ENCODE measurements around the gene LYPD6.

DNA sequence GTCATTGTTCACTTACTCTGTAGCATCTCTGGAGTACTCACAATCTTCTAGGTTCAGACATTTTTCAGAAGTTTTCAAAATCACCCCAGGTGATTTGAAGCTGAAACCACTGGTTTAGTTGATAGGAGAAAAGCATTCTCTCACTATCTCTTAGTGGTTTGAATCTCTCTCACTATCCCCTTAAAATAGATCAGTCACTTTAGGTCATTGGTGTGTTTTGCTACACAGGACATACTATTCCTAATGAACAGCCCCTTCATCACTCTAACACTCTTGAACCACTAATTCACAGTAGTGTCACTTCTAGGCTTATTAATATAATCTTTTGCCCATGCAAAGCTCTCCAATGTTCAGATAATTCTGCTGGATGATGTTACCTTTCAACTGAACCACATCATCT is 34.5 kb downstream of the LYPD6 start:
- TF ChIP-seq, protein P1, sequence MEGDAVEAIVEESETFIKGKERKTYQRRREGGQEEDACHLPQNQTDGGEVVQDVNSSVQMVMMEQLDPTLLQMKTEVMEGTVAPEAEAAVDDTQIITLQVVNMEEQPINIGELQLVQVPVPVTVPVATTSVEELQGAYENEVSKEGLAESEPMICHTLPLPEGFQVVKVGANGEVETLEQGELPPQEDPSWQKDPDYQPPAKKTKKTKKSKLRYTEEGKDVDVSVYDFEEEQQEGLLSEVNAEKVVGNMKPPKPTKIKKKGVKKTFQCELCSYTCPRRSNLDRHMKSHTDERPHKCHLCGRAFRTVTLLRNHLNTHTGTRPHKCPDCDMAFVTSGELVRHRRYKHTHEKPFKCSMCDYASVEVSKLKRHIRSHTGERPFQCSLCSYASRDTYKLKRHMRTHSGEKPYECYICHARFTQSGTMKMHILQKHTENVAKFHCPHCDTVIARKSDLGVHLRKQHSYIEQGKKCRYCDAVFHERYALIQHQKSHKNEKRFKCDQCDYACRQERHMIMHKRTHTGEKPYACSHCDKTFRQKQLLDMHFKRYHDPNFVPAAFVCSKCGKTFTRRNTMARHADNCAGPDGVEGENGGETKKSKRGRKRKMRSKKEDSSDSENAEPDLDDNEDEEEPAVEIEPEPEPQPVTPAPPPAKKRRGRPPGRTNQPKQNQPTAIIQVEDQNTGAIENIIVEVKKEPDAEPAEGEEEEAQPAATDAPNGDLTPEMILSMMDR (IDR thresholded peaks at IDR 0.05): no peak
- TF ChIP-seq EZH2 (IDR thresholded peaks at IDR 0.05; ENCODE audit: borderline replicate concordance, insufficient read depth, low read depth, low read length, poor library complexity, severe bottlenecking): no peak
